WERI-Rb-1 (cell line): ENCODE results near the gene DDR2.

Source experiments
- DNase-seq: peaks from one replicate; pipeline ENCODE4 v3.0.0-alpha.2; 2020
- H3K27ac ChIP-seq: fragments of 250-450 bp; sonication (Bioruptor Pico); 2 replicates; pipeline ENCODE4 v1.5.1; 2020; ENCODE audit warnings: mild to moderate bottlenecking, moderate library complexity
- H3K27me3 ChIP-seq: fragments of 250-450 bp; sonication (Bioruptor Pico); 2 replicates; pipeline ENCODE4 v1.5.1; 2021; ENCODE audit warnings: mild to moderate bottlenecking, low read depth, moderate library complexity; ENCODE audit not compliant: insufficient read depth, severe bottlenecking
- H3K36me3 ChIP-seq: fragments of 250-450 bp; sonication (Bioruptor Pico); 2 replicates; pipeline ENCODE4 v1.5.1; 2020; ENCODE audit warnings: mild to moderate bottlenecking, moderate library complexity
- H3K4me3 ChIP-seq: 2 replicates; pipeline ENCODE4 v1.5.1; 2011; ENCODE audit warnings: low read depth, mild to moderate bottlenecking, control low read depth, low read length
- H3K9me3 ChIP-seq: fragments of 250-450 bp; sonication (Bioruptor Pico); 2 replicates; pipeline ENCODE4 v1.5.1; 2021; ENCODE audit warnings: mild to moderate bottlenecking, moderate library complexity; ENCODE audit not compliant: severe bottlenecking
- TF ChIP-seq, protein P1 (sequence below): IDR thresholded peaks from 2 replicates; pipeline ENCODE4 v1.5.1; 2011; ENCODE audit warnings: low read depth, mild to moderate bottlenecking, control low read depth, inconsistent platforms, low read length

The DDR2 gene

GRCh38 chr1:162732566-162733335, 100.5 kb downstream of the DDR2 start:
- DNase-seq = no peak
- Histone ChIP-seq H3K4me3 (no peak overlapping the region), H3K9me3 (no peaks in the 10 kb centered on the region), H3K36me3 (no peaks in the 10 kb centered on the region), H3K27ac (no peak overlapping the region), H3K27me3 (no peaks in the 10 kb centered on the region)
- TF ChIP-seq, protein P1, sequence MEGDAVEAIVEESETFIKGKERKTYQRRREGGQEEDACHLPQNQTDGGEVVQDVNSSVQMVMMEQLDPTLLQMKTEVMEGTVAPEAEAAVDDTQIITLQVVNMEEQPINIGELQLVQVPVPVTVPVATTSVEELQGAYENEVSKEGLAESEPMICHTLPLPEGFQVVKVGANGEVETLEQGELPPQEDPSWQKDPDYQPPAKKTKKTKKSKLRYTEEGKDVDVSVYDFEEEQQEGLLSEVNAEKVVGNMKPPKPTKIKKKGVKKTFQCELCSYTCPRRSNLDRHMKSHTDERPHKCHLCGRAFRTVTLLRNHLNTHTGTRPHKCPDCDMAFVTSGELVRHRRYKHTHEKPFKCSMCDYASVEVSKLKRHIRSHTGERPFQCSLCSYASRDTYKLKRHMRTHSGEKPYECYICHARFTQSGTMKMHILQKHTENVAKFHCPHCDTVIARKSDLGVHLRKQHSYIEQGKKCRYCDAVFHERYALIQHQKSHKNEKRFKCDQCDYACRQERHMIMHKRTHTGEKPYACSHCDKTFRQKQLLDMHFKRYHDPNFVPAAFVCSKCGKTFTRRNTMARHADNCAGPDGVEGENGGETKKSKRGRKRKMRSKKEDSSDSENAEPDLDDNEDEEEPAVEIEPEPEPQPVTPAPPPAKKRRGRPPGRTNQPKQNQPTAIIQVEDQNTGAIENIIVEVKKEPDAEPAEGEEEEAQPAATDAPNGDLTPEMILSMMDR = no peak

DNA sequence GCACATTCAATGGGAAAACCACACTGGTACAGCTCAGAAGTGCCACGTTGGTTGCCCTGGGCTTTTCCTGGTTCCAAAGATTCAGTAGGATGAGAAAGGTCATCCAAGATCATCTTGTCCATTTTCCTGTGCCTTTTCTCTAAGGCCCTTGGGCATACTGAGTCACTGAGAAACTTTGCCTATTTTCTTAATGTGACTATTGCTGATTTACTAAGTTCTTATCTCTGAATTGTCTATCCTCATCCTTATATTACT, 101.0 kb downstream of the DDR2 start:
- no peaks in the 10 kb centered on the region for H3K36me3 ChIP-seq
- no peak for DNase-seq
- TF ChIP-seq, protein P1 = no peak
- no peak overlapping the region for H3K4me3 ChIP-seq
- no peak overlapping the region for H3K27ac ChIP-seq
- no peaks in the 10 kb centered on the region for H3K9me3 ChIP-seq
- H3K27me3 ChIP-seq = no peaks in the 10 kb centered on the region

DNA sequence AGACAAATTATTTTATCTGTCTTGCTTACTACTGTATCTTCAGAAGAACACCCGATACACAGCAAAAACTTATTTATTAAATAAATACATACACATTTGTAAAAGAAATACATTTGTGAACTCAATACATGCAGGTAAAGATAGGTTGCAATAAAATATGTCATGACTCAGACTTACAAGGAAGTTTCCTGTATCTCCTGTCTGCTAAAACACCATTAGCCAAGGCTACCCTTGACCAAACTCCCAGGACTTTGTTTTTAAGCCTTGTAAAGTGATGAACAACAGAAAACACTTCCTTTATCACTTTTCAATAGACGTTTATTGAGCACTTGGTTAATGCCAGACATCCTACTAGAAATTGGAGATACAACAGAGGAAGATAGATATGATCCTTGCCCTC, 101.8 kb downstream of the DDR2 start:
- DNase-seq = no peak
- Histone ChIP-seq H3K9me3 (no peaks in the 10 kb centered on the region), H3K4me3 (no peak overlapping the region), H3K27me3 (no peaks in the 10 kb centered on the region), H3K36me3 (no peaks in the 10 kb centered on the region), H3K27ac (no peak overlapping the region)
- TF ChIP-seq, protein P1 = no peak

DNA sequence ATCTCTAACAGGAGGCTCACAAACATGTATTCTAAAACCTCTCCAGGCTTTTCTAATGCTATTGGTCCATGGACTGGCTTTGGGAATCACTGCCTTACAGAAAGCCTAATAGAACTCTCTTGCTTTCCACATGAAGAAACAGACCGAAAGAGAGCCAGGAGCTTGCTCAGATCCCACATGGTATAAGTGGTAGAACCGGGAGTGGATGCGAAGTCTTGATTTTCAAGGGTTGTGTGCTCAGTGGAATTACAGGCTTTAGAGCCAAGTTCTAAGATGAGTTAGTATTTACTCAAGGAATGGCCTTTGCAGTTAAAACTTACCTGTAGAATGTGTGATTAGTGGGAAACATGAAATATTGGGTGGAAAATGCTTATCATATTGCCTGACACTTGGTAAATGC, 103.9 kb downstream of the DDR2 start:
- TF ChIP-seq, protein P1 = no peak
- no peaks in the 10 kb centered on the region for H3K36me3 ChIP-seq

DNA sequence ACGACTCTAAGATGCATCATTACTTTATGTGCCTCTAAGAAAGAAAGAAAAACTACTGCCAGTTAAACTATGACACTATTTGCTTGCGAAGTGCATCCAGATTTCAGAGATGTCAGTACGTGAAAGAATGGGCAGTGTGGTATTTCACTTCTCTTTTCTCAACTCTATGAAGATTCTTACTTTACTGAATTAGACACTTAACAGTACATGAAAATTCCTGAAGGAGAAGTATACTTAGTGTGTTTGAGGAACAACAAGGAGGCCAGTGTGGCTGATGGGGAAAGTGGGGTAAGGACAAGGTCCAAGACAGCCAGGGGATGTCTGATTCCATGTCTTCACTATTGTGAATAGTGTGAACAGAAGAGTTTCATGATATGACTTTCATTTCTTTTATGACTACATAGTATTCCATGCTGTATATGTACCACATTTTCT, 104.4 kb downstream of the DDR2 start:
- TF ChIP-seq, protein P1 = no peak
- Histone ChIP-seq H3K27me3 (no peaks in the 10 kb centered on the region), H3K4me3 (no peak overlapping the region), H3K9me3 (no peaks in the 10 kb centered on the region), H3K36me3 (no peaks in the 10 kb centered on the region), H3K27ac (no peak overlapping the region)
- no peak for DNase-seq

More for the DNA sequence above, 103.9 kb downstream of the DDR2 start:
- no peak for DNase-seq
- Histone ChIP-seq H3K27ac (no peak overlapping the region), H3K9me3 (no peaks in the 10 kb centered on the region), H3K4me3 (no peak overlapping the region), H3K27me3 (no peaks in the 10 kb centered on the region)

- Histone ChIP-seq H3K4me3 (no peak overlapping the region), H3K9me3 (peaks cover under 1% of the 10 kb centered on the region), H3K27ac (no peak overlapping the region), H3K36me3 (no peaks in the 10 kb centered on the region), H3K27me3 (no peaks in the 10 kb centered on the region)
- TF ChIP-seq, protein P1 = no peak
- DNase-seq = no peak
These were observed 108.5 kb downstream of the DDR2 start for GRCh38 chr1:162740755-162741154.
